ENCODE data around the gene KIRREL2. TPM values are rescaled to one million over a fixed set of nuclear protein-coding genes. Genes with fewer than 3 reads are reported as not detected.

The KIRREL2 gene
- total and polyA plus RNA-seq, 4 donors, result not detected

- no peak for TF ChIP-seq SP1 (IDR thresholded peaks at IDR 0.05)
Measured at GRCh38 chr19:35902870-35903475, 46.3 kb downstream of the KIRREL2 start (continued).

GRCh38 chr19:35903550-35904179 is 47.0 kb downstream of the KIRREL2 start:
- H3K27me3 ChIP-seq (ENCODE audit: control insufficient read depth in 4 of 4, insufficient read depth in 4 of 4, low read length in 3 of 4), result no peaks in the 10 kb centered on the region
- peak overlapping the region in 1 of 3 donors; percentile 6 for H3K4me3 ChIP-seq (ENCODE audit: low read depth in 1 of 3, low read length in 3 of 3)
- 8% methylated on average over 24 of the region's 24 CpGs for WGBS
- peak; percentile 46 for DNase-seq (ENCODE audit: low spot score)
- TF ChIP-seq GABPA (IDR thresholded peaks at IDR 0.05 in 1 of 2, conservative IDR thresholded peaks at IDR 0.05 in 1 of 2) (peak in 1 of 2 donors; percentile 10), JUND (IDR thresholded peaks at IDR 0.05) (no peak), NR2F2 (IDR thresholded peaks at IDR 0.05) (no peak), RAD21 (IDR thresholded peaks at IDR 0.05) (no peak), CTCF (IDR thresholded peaks at IDR 0.05; ENCODE audit: low read depth, low read length, missing input control) (no peak), SP1 (IDR thresholded peaks at IDR 0.05) (peak; percentile 37), RXRA (IDR thresholded peaks at IDR 0.05) (no peak), EGR1 (IDR thresholded peaks at IDR 0.05; ENCODE audit: low read depth in 2 of 2) (peak in 1 of 2 donors; percentile 59)
- H3K4me1 ChIP-seq (ENCODE audit: control insufficient read depth in 4 of 4, insufficient read depth in 4 of 4, low read length in 3 of 4), result peaks cover 0 to 4% (median 2%) of the 10 kb centered on the region in 4 donors
- H3K9ac ChIP-seq (ENCODE audit: low read depth in 1 of 2, low read length in 2 of 2), result no peak overlapping the region
- H3K27ac ChIP-seq (ENCODE audit: low read depth in 1 of 2, low read length in 2 of 2), result peak overlapping the region; percentile 66 to 78
- H3K9me3 ChIP-seq (ENCODE audit: control insufficient read depth in 4 of 4, low read length in 3 of 4), result no peaks in the 10 kb centered on the region
- H3K36me3 ChIP-seq (ENCODE audit: control insufficient read depth in 4 of 4, insufficient read depth in 3 of 4, low read depth in 1 of 4, low read length in 3 of 4), result no peaks in the 10 kb centered on the region

GRCh38 chr19:35904311-35905068 is 47.8 kb downstream of the KIRREL2 start:
- no peaks in the 10 kb centered on the region for H3K36me3 ChIP-seq (ENCODE audit: control insufficient read depth in 4 of 4, insufficient read depth in 3 of 4, low read depth in 1 of 4, low read length in 3 of 4)
- DNase-seq (ENCODE audit: low spot score), result no peak
- 88% methylated on average over 10 of the region's 10 CpGs for WGBS
- H3K27me3 ChIP-seq (ENCODE audit: control insufficient read depth in 4 of 4, insufficient read depth in 4 of 4, low read length in 3 of 4), result no peaks in the 10 kb centered on the region
- H3K4me1 ChIP-seq (ENCODE audit: control insufficient read depth in 4 of 4, insufficient read depth in 4 of 4, low read length in 3 of 4), result peaks cover 0 to 4% (median 2%) of the 10 kb centered on the region in 4 donors
- peak overlapping the region; percentile 66 to 78 for H3K27ac ChIP-seq (ENCODE audit: low read depth in 1 of 2, low read length in 2 of 2)
- H3K9me3 ChIP-seq (ENCODE audit: control insufficient read depth in 4 of 4, low read length in 3 of 4), result no peaks in the 10 kb centered on the region
- no peak overlapping the region for H3K4me3 ChIP-seq (ENCODE audit: low read depth in 1 of 3, low read length in 3 of 3)
- H3K9ac ChIP-seq (ENCODE audit: low read depth in 1 of 2, low read length in 2 of 2), result no peak overlapping the region
- TF ChIP-seq GABPA (IDR thresholded peaks at IDR 0.05 in 1 of 2, conservative IDR thresholded peaks at IDR 0.05 in 1 of 2) (no peak), RAD21 (IDR thresholded peaks at IDR 0.05) (no peak), FOXA1 (IDR thresholded peaks at IDR 0.05) (no peak), SP1 (IDR thresholded peaks at IDR 0.05) (no peak), YY1 (IDR thresholded peaks at IDR 0.05) (no peak), HNF4G (IDR thresholded peaks at IDR 0.05) (no peak), CTCF (IDR thresholded peaks at IDR 0.05; ENCODE audit: low read depth, low read length, missing input control) (no peak), ZBTB33 (IDR thresholded peaks at IDR 0.05) (no peak), JUND (IDR thresholded peaks at IDR 0.05) (no peak), RXRA (IDR thresholded peaks at IDR 0.05) (no peak), MAX (IDR thresholded peaks at IDR 0.05) (no peak), NR2F2 (IDR thresholded peaks at IDR 0.05) (no peak), FOXA2 (IDR thresholded peaks at IDR 0.05) (no peak), ATF3 (IDR thresholded peaks at IDR 0.05) (no peak), REST (IDR thresholded peaks at IDR 0.05) (no peak), HNF4A (conservative IDR thresholded peaks at IDR 0.05) (no peak), EGR1 (IDR thresholded peaks at IDR 0.05; ENCODE audit: low read depth in 2 of 2) (no peak)

Measured in liver (tissue), 9 donors.